ENCODE results near the gene LYRM4. TPM values are rescaled to one million over a fixed set of nuclear protein-coding genes. Genes with fewer than 3 reads are reported as not detected.

LYRM4 gene
- polyA plus RNA-seq, 1 donor (not counting 4 experiments of a cell fraction or from before 2014, with no cell fraction given): 41.1 TPM

DNA sequence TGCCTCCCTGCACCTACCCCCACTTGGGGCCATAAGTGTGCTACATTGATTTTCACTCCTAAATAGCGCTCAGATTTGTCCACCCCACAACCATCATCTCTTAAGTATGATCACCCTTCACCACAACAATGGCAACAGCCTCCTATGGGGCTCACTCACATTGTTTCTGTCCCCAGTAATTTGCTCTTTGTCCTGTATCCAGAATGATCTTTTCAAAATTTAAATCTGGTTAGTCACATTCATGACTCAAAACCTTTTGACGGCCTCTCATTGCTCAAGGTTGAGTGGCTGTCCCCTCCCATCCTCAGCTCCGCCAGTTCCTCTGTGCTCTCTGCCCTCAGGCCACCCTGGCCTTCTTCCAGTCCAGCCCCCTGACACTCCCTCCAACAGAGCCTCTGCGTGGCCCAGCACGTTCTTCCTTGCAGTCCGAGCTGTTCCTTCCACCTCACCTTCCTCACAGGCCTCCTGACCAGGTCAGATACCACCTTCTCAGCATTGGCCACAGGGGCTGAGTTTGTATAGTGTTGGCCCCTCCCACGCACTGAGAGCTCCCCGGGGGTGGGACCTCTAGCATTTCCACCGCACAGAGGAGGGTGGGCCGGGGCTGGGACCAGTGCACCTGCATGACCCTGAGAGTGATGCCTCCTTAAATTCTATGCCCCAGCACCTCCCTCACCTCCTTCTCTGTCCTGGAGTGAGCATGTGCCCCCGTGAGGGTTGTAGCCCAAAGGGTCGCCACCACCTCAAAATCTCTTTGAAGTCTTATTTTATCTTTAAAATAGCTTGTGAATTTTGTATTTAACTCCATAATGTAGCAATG lies 178.1 kb downstream of the LYRM4 start:
- Histone ChIP-seq H3K9me1 (ENCODE audit: control insufficient read depth, extremely low read depth, insufficient read depth, low read length) (no peaks in the 10 kb centered on the region), H3K4me1 (ENCODE audit: control insufficient read depth, extremely low read depth, insufficient read depth, low read length) (peaks cover 21% of the 10 kb centered on the region), H3K79me2 (ENCODE audit: control insufficient read depth, insufficient read depth, low read length) (no peaks in the 10 kb centered on the region), H3K9me3 (ENCODE audit: control insufficient read depth, low read depth, low read length) (no peaks in the 10 kb centered on the region), H3K4me2 (ENCODE audit: control insufficient read depth, extremely low read depth, insufficient read depth, low read depth, low read length) (peak overlapping the region; percentile 64), H4K20me1 (ENCODE audit: control insufficient read depth, extremely low read depth, insufficient read depth, low read length) (no peaks in the 10 kb centered on the region), H3K9ac (ENCODE audit: control insufficient read depth, extremely low read depth, insufficient read depth, low read length) (no peak overlapping the region), H3K36me3 (ENCODE audit: control insufficient read depth in 2 of 2, extremely low read depth in 1 of 2, insufficient read depth in 2 of 2, low read length in 2 of 2) (no peaks in the 10 kb centered on the region), H3K27ac (ENCODE audit: control insufficient read depth, insufficient read depth, low read length) (peak overlapping the region; percentile 57), H3K4me3 (ENCODE audit: control insufficient read depth in 2 of 3, extremely low read depth in 1 of 3, insufficient read depth in 2 of 3, low read depth in 1 of 3, low read length in 3 of 3) (no peak overlapping the region), H2AFZ (ENCODE audit: control insufficient read depth, low read length) (no peak overlapping the region), H3K27me3 (ENCODE audit: control insufficient read depth, extremely low read depth, insufficient read depth, low read length) (peaks cover 21% of the 10 kb centered on the region)
- FAIRE-seq (peak; percentile 97), DNase-seq (ENCODE audit: low read depth, low spot score) (peak; percentile 96)
- dilution Hi-C loops (cut with MboI; ENCODE audit: extremely low pct_ligation_motif_present, low sequenced_read_pairs): no loop called here
- TF ChIP-seq EZH2 (IDR thresholded peaks at IDR 0.05; ENCODE audit: low read length): no peak
- TF ChIP-seq, protein P1, sequence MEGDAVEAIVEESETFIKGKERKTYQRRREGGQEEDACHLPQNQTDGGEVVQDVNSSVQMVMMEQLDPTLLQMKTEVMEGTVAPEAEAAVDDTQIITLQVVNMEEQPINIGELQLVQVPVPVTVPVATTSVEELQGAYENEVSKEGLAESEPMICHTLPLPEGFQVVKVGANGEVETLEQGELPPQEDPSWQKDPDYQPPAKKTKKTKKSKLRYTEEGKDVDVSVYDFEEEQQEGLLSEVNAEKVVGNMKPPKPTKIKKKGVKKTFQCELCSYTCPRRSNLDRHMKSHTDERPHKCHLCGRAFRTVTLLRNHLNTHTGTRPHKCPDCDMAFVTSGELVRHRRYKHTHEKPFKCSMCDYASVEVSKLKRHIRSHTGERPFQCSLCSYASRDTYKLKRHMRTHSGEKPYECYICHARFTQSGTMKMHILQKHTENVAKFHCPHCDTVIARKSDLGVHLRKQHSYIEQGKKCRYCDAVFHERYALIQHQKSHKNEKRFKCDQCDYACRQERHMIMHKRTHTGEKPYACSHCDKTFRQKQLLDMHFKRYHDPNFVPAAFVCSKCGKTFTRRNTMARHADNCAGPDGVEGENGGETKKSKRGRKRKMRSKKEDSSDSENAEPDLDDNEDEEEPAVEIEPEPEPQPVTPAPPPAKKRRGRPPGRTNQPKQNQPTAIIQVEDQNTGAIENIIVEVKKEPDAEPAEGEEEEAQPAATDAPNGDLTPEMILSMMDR (optimal IDR thresholded peaks at IDR 0.05 in 1 of 3, IDR thresholded peaks at IDR 0.05 in 1 of 3, conservative IDR thresholded peaks at IDR 0.05 in 1 of 3; ENCODE audit: extremely low read depth in 1 of 3, insufficient read depth in 2 of 3, low read length in 3 of 3): no peak

DNA sequence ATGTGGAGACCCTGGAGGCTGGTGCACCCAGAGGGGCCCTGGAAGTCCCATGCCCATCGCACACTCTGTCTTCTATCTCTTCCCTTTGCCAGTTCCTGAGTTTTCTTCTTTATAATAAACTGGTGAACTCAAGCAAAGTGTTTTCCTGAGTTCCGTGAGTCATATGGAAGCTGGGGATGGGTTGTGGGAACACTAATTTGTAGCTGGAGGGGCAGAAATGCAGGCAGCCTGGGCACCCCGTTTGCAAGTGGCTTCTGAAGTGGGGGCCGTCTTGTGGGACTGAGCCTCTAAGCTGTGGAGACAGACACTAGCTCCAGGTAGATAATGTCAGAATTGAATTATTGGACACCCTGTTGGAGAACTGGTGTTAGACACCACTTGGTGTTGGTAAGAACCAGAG lies 178.8 kb downstream of the LYRM4 start:
- TF ChIP-seq, protein P1 (optimal IDR thresholded peaks at IDR 0.05 in 1 of 3, IDR thresholded peaks at IDR 0.05 in 1 of 3, conservative IDR thresholded peaks at IDR 0.05 in 1 of 3; ENCODE audit: extremely low read depth in 1 of 3, insufficient read depth in 2 of 3, low read length in 3 of 3): no peak
- TF ChIP-seq EZH2 (IDR thresholded peaks at IDR 0.05; ENCODE audit: low read length): no peak
- H3K4me3 ChIP-seq (ENCODE audit: control insufficient read depth in 2 of 3, extremely low read depth in 1 of 3, insufficient read depth in 2 of 3, low read depth in 1 of 3, low read length in 3 of 3): no peak overlapping the region
- H3K9me1 ChIP-seq (ENCODE audit: control insufficient read depth, extremely low read depth, insufficient read depth, low read length): no peaks in the 10 kb centered on the region
- H3K4me2 ChIP-seq (ENCODE audit: control insufficient read depth, extremely low read depth, insufficient read depth, low read depth, low read length): peak overlapping the region; percentile 64
- no peak for DNase-seq (ENCODE audit: low read depth, low spot score)
- H3K9ac ChIP-seq (ENCODE audit: control insufficient read depth, extremely low read depth, insufficient read depth, low read length): no peak overlapping the region
- no peak for FAIRE-seq
- peaks cover 21% of the 10 kb centered on the region for H3K4me1 ChIP-seq (ENCODE audit: control insufficient read depth, extremely low read depth, insufficient read depth, low read length)
- H3K36me3 ChIP-seq (ENCODE audit: control insufficient read depth in 2 of 2, extremely low read depth in 1 of 2, insufficient read depth in 2 of 2, low read length in 2 of 2): no peaks in the 10 kb centered on the region
- H3K27ac ChIP-seq (ENCODE audit: control insufficient read depth, insufficient read depth, low read length): peak overlapping the region; percentile 57
- no peaks in the 10 kb centered on the region for H4K20me1 ChIP-seq (ENCODE audit: control insufficient read depth, extremely low read depth, insufficient read depth, low read length)
- no peak overlapping the region for H2AFZ ChIP-seq (ENCODE audit: control insufficient read depth, low read length)
- H3K27me3 ChIP-seq (ENCODE audit: control insufficient read depth, extremely low read depth, insufficient read depth, low read length): peaks cover 18% of the 10 kb centered on the region
- dilution Hi-C loops (cut with MboI; ENCODE audit: extremely low pct_ligation_motif_present, low sequenced_read_pairs): no loop called here
- no peaks in the 10 kb centered on the region for H3K9me3 ChIP-seq (ENCODE audit: control insufficient read depth, low read depth, low read length)
- no peaks in the 10 kb centered on the region for H3K79me2 ChIP-seq (ENCODE audit: control insufficient read depth, insufficient read depth, low read length)
